Measurements from ENCODE around the gene ESYT2.

The ESYT2 gene

DNA sequence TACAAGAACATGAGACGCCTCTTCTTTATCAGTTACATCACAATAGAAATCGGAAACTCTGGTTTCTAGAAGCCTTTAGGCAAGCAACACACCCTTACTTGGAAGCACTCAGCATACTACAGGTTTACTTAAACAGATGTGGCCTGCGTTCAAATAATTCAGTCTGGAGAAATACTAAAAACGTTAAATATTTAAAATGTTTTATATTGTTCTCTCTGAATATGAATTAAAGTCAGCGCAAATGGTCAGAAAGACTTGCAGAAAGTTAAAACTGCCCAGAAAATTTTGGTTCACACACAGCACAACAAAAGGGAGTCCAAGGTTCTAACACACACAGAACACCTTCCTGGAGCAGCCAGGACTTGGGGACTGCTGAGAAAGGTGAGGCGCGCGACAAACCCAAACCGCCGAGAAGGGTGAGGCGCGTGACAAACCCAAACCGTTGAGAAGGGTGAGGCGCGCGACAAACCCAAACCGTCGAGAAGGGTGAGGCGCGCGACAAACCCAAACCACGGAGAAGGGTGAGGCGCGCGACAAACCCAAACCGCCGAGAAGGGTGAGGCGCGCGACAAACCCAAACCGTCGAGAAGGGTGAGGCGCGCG is 25.8 kb downstream of the ESYT2 start:
- DNase-seq (ENCODE audit: low read depth) = no peak

GRCh38 chr7:158802535-158803366 is 26.6 kb downstream of the ESYT2 start:
- no peak for DNase-seq (ENCODE audit: low read depth)

DNA sequence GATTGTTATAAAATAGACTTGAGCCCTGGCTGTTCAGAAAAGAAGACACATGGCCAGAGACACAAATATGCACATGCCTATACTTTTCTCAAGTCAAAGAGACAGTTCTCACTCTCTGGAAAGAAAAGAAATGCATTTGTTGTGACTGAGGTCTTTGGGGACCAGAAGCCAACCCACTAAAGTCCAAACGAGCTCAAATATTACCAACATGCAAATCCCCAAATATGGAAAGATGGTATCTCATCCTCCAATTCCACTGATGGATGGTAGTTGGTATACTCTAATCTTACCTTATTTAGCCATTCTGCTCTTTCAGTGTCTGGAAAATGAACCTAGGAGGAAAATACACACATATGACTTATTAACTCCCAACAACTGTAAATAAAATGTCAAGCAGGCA is 30.6 kb downstream of the ESYT2 start:
- no peak for DNase-seq (ENCODE audit: low read depth)

DNA sequence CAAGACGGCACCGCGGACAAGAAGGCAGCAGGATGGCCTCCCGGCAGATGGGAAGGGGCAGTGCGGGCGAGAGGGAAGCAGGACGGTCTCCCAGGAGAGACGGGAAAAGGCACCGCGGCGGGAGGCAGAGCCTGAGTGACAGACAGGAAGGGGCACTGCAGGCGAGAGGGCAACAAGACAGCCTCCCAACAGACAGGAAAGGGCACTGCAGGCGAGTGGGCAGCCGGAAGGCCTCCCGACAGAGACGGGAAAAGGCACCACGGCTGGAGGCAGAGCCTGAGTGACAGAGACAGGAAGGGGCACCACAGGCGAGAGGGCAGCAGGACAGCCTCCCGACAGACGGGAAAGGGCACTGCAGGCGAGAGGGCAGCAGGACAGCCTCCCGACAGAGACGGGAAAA is 32.6 kb downstream of the ESYT2 start:
- DNase-seq (ENCODE audit: low read depth) = no peak

GRCh38 chr7:158795272-158795671 is 34.0 kb downstream of the ESYT2 start:
- DNase-seq (ENCODE audit: low read depth) = no peak

- no peak for DNase-seq (ENCODE audit: low read depth)
Observed at GRCh38 chr7:158791107-158791506, 38.2 kb downstream of the ESYT2 start.

GRCh38 chr7:158789842-158790241 is 39.5 kb downstream of the ESYT2 start:
- DNase-seq (ENCODE audit: low read depth) = no peak

- DNase-seq (ENCODE audit: low read depth) = no peak
Observed at GRCh38 chr7:158786898-158787297, 42.4 kb downstream of the ESYT2 start.

GRCh38 chr7:158784270-158784669 is 45.0 kb downstream of the ESYT2 start:
- no peak for DNase-seq (ENCODE audit: low read depth)

DNA sequence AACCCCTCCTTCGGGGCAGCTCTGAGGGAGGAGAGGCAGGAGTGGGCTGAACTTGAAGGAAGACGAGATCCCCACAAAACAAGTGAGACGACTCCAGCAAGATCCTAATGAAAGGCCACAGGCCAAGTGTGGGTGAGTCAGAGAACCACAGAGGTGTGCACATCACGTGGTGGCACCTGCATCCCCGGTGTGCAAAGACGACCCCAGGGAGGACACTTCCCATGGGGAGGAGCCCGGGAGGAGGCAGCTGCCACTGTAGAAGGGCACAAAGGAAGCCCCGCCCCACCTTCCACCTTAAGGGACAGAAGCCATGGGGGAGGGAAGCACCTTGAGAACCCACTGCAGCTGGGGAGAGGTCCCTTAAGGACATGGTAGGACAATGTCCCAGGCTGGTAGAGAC is 45.7 kb downstream of the ESYT2 start:
- no peak for DNase-seq (ENCODE audit: low read depth)

DNA sequence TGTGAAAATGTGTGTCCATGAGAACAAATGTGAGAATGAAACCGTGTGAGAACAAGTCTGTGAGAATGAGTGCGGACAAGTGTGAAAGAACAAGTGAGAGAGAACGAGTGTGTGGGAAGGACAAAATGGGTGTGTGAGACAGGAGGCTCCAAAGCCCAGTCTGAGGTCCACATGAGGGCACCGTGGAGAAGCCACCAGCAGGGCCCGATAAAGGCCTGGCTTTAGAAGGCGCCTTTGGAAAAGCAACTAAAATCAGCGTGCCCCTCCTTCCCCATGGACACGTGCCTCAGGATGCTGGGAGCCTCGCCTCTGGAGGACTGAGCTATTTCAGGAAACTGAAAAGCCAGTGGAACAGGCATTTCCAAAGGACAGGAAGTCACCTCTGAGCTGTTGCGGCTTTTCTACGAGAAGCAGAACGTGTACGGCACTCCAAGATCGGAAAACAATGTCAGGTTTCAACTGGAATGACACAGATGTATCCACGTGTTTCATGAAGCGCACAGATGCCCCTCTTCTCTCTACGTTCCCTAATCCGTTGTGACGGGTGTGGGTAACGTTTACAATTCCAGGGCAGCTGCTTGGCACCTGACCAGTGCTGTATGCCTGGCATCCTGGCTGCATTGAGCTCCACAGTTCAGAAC is 46.4 kb downstream of the ESYT2 start:
- DNase-seq (ENCODE audit: low read depth) = no peak

DNA sequence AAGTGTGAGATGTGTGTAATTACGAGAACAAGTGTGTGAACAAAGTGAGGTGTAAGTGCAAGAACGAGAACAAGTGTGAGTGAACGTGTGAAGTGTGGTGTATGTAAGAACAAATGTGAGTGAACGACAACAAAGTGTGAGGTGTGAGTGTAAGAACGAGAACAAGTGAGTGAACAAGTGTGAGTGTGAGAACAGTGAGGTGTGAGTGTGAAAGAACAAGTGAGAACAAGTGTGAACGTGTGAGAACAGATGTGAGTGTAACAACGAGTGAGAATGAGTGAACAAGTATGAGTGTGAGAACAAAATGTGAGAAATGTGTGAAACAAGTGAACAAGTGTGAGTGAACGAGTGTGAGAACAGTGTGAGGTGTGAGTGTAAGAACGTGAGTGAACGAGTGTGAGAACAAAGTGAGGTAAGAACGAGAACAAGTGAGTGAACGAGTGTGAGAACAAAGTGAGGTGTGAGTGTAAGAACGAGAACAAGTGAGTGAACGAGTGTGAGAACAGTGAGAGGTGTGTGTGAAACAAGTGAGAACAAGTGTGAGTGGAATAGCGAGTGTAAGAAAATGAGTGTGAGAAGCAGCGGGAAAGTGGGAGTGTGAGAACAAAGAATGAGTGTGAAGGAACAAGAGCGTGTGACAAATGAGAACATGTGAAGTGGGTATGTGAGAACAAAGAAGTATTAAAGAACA is 47.2 kb downstream of the ESYT2 start:
- no peak for DNase-seq (ENCODE audit: low read depth)

GRCh38 chr7:158781217-158781973 is 47.9 kb downstream of the ESYT2 start:
- DNase-seq (ENCODE audit: low read depth) = no peak

GRCh38 chr7:158779061-158780000 is 50.0 kb downstream of the ESYT2 start:
- DNase-seq (ENCODE audit: low read depth) = no peak

DNA sequence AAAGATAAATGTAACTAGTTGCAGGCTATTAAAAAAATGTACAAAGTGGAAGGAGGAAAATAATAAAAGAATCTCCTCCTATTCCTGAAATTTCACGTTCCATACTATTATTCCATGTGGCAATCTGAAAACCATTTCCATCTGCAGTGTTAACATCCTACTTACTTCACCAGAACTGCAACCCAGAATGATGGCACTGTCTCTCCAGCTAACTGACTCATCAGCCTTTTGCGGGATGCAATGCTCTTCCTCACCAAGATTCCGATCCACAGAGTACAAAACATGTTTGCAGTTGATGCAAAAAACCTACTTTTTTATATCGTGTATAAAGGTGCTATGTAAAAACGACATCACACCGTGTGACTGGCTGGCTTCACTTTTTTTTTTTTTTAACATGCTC is 50.8 kb downstream of the ESYT2 start:
- DNase-seq (ENCODE audit: low read depth) = no peak

DNA sequence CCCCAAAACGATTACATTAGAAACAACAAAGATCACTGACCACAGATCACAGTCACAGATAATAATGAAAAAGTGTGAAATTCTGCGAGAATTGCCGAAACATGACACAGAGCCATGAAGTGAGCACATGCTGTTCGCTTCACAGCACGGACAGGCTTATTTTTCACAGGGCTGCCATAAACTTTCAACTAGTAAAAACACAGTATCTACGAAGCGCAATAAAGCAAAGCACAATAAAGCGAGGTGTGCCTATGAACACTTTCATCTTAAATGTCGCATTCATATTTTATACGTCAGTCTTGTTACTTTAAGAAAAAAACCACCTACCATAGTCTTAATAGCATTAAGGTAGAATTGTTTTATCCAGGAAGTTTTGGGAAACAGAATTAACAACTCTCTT is 51.5 kb downstream of the ESYT2 start:
- no peak for DNase-seq (ENCODE audit: low read depth)

GRCh38 chr7:158776474-158776873 is 52.8 kb downstream of the ESYT2 start:
- DNase-seq (ENCODE audit: low read depth) = no peak

DNA sequence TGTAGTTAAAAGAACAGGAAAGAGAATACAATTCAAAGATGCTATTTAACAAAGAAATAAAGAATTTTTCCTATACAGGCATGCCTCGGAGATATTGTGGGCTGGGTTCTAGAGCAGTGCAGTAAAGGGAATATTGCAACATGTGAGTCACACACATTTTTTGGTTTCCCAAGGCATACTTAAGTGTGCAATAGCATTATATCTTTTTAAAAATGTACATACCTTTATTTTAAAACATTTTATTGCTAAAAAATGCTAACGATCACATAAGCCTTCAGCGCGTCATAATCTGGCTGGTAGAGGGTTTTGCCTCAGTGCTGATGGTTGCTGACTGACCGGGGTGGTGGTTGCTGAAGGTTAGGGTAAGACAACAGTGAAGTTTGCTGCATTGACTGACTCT is 54.4 kb downstream of the ESYT2 start:
- no peak for DNase-seq (ENCODE audit: low read depth)

- DNase-seq (ENCODE audit: low read depth) = no peak
Observed at GRCh38 chr7:158772916-158773315, 56.4 kb downstream of the ESYT2 start.

GRCh38 chr7:158771213-158771834 is 58.0 kb downstream of the ESYT2 start:
- DNase-seq (ENCODE audit: low read depth) = no peak

Measured in T follicular helper cell (primary cell).